Right atrium auricular region (tissue), 2 donors: ENCODE results near the gene FGFR3. TPM values are rescaled to one million over a fixed set of nuclear protein-coding genes. Genes with fewer than 3 reads are reported as not detected.

Experiments used
- DNase-seq: peaks from one replicate; pipeline ENCODE4 v3.0.0-alpha.2; 2019; ENCODE audit warnings: low spot score
- H3K27ac ChIP-seq, 2 donors: fragments of 200-600 bp; sonication (generic); 1 replicate in 1 of 2; 2 replicates in 1 of 2; pipeline ENCODE4 v1.5.1; 2016 to 2019
- H3K27me3 ChIP-seq, 2 donors: fragments of 200-600 bp; sonication (generic); one replicate each; pipeline versions ENCODE4 v1.5.1 to v1.6.0; 2017 to 2019
- H3K36me3 ChIP-seq: fragments of 200-600 bp; sonication (generic); one replicate; pipeline ENCODE4 v1.5.1; 2016
- H3K4me1 ChIP-seq, 2 donors: fragments of 200-600 bp; sonication (generic); one replicate each; pipeline versions ENCODE4 v1.5.1 to v1.6.0; 2017 to 2019
- H3K4me3 ChIP-seq, 2 donors: fragments of 200-600 bp; sonication (generic); 1 replicate in 1 of 2; 2 replicates in 1 of 2; pipeline ENCODE4 v1.5.1; 2017 to 2019; ENCODE audit warnings: mild to moderate bottlenecking in 1 of 2, moderate library complexity in 1 of 2
- H3K9me3 ChIP-seq, 2 donors: fragments of 200-600 bp; sonication (generic); one replicate each; pipeline ENCODE4 v1.5.1; 2019
- total RNA-seq, 2 donors: library from RNA; depleted of rRNA; stranded (reverse); fragments of >200 nt; gene quantifications; one replicate each; pipeline ENCODE4 v1.1.0, GENCODE V29; 2016
- TF ChIP-seq, protein P1 (sequence below), 2 donors: fragments of 200-600 bp; sonication (generic); IDR thresholded peaks; one replicate each; pipeline ENCODE4 v1.5.1; 2019; ENCODE audit warnings: antibody characterized with exemption in 2 of 2

Gene FGFR3
- total RNA-seq, 2 donors from 2014 or later: 2.6 to 15.4 TPM

DNA sequence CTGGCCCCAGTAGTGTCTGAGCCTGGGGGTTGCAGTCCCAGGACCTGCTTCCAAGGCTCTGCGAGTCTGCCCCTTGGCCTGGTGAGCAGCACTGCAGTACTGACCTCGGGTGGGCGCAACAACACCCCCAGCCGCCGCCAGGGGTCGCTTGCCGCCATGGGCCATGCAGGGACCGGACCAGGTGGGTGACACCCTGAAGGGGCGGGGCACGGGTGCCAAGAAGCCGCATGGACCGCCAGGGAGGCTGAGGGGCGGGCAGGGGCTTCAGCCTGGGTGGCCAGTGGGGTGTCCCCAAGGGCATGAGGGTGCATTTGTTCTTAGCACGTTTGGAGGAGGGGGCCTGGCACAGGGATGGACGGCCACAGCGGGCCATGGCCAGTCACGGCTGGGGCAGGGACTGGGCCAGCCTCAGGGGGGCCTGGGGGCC, 46.8 kb upstream of the FGFR3 start:
- TF ChIP-seq, protein P1, sequence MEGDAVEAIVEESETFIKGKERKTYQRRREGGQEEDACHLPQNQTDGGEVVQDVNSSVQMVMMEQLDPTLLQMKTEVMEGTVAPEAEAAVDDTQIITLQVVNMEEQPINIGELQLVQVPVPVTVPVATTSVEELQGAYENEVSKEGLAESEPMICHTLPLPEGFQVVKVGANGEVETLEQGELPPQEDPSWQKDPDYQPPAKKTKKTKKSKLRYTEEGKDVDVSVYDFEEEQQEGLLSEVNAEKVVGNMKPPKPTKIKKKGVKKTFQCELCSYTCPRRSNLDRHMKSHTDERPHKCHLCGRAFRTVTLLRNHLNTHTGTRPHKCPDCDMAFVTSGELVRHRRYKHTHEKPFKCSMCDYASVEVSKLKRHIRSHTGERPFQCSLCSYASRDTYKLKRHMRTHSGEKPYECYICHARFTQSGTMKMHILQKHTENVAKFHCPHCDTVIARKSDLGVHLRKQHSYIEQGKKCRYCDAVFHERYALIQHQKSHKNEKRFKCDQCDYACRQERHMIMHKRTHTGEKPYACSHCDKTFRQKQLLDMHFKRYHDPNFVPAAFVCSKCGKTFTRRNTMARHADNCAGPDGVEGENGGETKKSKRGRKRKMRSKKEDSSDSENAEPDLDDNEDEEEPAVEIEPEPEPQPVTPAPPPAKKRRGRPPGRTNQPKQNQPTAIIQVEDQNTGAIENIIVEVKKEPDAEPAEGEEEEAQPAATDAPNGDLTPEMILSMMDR (IDR thresholded peaks at IDR 0.05): peak; percentile 79 to 90
- no peak overlapping the region for H3K4me3 ChIP-seq
- no peaks in the 10 kb centered on the region for H3K27me3 ChIP-seq
- DNase-seq: peak; percentile 66
- no peaks in the 10 kb centered on the region for H3K9me3 ChIP-seq
- H3K36me3 ChIP-seq: no peaks in the 10 kb centered on the region
- no peak overlapping the region for H3K27ac ChIP-seq
- peaks cover 0 to 8% of the 10 kb centered on the region in 2 donors for H3K4me1 ChIP-seq

DNA sequence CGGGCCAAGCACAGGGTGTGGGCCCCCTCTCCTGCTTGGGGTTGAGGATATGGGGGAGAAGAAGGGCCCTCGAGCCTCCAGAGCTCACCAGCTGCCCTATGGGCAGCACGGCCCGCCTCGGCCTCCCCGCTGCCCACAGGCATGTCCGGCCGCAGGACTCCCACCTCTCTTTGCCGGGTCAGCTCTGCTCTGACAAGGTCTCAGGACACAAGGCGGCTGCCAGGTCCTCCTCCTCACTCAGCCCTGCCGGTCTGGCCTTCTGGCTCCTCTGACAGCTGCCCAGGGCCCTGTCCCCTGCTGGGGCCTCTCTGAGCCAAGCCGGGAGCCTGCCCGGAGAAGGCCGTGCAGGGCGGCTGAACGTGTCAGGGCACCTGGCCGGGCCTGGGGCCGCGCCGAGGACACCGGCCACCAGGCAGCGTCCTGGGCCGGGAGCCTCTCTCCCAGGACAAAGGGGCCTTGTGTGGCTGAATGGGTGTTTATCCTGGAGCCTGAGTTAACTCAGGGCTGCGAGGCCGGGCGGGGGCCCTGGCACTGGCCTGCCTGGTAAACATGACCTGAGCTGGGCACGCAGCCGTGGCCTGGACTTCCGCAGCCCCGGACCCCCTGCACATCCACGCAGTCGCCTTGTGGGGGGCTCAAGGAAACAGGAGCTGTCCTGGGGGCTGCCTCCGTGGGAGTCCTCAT, 46.0 kb upstream of the FGFR3 start:
- Histone ChIP-seq H3K36me3 (no peaks in the 10 kb centered on the region), H3K27ac (no peak overlapping the region), H3K4me3 (no peak overlapping the region), H3K4me1 (peaks cover 0 to 12% of the 10 kb centered on the region in 2 donors), H3K27me3 (no peaks in the 10 kb centered on the region), H3K9me3 (no peaks in the 10 kb centered on the region)
- TF ChIP-seq, protein P1 (IDR thresholded peaks at IDR 0.05): no peak
- no peak for DNase-seq

DNA sequence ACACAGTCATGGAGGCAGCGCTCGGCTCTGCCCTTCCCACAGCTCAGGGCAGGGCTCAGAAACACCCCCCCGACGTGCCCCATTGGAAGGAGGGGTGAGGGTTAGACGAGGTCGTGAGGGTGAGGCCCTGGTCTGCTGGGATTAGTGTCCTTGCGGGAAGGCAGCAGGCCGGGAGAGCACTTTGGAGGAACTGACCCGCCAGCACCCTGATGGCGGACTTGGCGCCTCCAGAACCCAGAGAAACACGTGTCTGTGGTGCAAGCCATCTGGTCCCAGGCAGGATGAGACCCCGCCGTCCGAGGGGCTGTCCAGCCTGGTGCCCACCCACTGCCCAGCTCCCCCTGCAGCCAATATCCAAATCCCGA, 45.5 kb upstream of the FGFR3 start:
- no peak overlapping the region for H3K4me3 ChIP-seq
- no peaks in the 10 kb centered on the region for H3K27me3 ChIP-seq
- TF ChIP-seq, protein P1 (IDR thresholded peaks at IDR 0.05): no peak

DNA sequence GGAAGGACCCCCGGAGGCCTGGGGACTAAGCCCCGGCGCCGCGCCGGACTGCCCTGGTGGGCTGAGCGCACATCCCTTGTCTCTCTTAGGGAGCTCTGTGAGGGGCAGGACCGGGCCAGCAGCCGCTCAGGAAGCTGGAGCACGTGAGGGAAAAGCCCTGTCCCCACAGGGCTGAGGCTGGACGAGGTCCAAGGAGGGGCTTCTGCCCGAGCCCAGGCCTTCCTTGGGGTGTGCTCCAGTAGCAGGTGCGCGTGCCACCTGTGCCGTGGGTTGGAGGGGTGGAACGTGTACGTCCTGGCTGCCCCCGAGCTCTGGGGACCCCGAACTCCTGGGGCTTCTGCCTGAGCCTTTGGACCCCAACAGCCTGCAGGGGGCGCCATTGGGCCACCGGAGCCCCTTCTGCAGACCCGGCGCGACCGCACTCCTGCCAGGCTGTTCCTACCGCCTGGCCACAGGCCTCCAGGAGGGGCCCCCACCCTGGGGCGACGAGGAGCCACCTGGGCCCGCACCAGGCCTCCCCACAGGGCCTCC, 44.6 kb upstream of the FGFR3 start:
- DNase-seq: no peak
- Histone ChIP-seq H3K27ac (no peak overlapping the region), H3K36me3 (no peaks in the 10 kb centered on the region), H3K4me1 (peaks cover 0 to 21% of the 10 kb centered on the region in 2 donors), H3K4me3 (no peak overlapping the region), H3K9me3 (no peaks in the 10 kb centered on the region), H3K27me3 (no peaks in the 10 kb centered on the region)
- TF ChIP-seq, protein P1 (IDR thresholded peaks at IDR 0.05): peak; percentile 68 to 85

More for the DNA sequence above, 45.5 kb upstream of the FGFR3 start:
- Histone ChIP-seq H3K4me1 (peaks cover 0 to 17% of the 10 kb centered on the region in 2 donors), H3K9me3 (no peaks in the 10 kb centered on the region), H3K27ac (no peak overlapping the region), H3K36me3 (no peaks in the 10 kb centered on the region)
- no peak for DNase-seq

DNA sequence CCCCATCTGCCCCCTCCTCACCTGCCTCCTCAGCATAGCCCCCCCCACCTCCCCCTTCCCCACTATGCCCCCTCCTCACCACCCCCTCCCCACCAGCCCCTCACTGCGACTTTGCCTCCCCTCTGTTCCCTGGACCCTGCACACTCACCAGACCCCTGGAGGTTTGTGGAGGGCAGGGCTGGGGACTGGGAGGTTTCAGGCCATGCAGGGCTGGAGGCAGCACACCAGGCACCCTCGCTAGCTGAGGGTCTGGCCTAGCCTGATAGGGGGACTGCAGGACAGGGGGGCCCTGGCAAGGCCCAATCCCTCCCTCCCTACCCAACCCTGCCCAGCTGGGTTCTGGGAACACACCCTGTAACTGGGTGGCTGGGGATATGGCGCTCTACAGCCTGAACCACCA, 43.7 kb upstream of the FGFR3 start:
- no peaks in the 10 kb centered on the region for H3K36me3 ChIP-seq
- no peaks in the 10 kb centered on the region for H3K27me3 ChIP-seq
- peaks cover 0 to 21% of the 10 kb centered on the region in 2 donors for H3K4me1 ChIP-seq
- no peak overlapping the region for H3K4me3 ChIP-seq
- TF ChIP-seq, protein P1 (IDR thresholded peaks at IDR 0.05): no peak
- DNase-seq: no peak
- no peak overlapping the region for H3K27ac ChIP-seq
- no peaks in the 10 kb centered on the region for H3K9me3 ChIP-seq
